Liver (tissue), 3 donors: ENCODE measurements around the gene MED27.

Source experiments
- FOXA1 ChIP-seq: IDR thresholded peaks from 2 replicates; pipeline ENCODE4 v1.6.1; 2016; ENCODE audit warnings: antibody characterized with exemption
- TF ChIP-seq, protein P1 (sequence below): IDR thresholded peaks from 2 replicates; pipeline ENCODE4 v1.6.1; 2016; ENCODE audit warnings: antibody characterized with exemption
- TF ChIP-seq, protein P2 (sequence below): fragments of 150-350 bp; IDR thresholded peaks from 2 replicates; pipeline ENCODE4 v1.5.1; 2017; ENCODE audit warnings: improper control_type of control experiment, low read depth, low read length; ENCODE audit not compliant: missing input control
- TF ChIP-seq, protein P3 (sequence below): IDR thresholded peaks from 2 replicates; pipeline ENCODE4 v1.6.1; 2016; ENCODE audit warnings: antibody characterized with exemption
- donor health status: healthy.
- donor health status: healthy.

DNA sequence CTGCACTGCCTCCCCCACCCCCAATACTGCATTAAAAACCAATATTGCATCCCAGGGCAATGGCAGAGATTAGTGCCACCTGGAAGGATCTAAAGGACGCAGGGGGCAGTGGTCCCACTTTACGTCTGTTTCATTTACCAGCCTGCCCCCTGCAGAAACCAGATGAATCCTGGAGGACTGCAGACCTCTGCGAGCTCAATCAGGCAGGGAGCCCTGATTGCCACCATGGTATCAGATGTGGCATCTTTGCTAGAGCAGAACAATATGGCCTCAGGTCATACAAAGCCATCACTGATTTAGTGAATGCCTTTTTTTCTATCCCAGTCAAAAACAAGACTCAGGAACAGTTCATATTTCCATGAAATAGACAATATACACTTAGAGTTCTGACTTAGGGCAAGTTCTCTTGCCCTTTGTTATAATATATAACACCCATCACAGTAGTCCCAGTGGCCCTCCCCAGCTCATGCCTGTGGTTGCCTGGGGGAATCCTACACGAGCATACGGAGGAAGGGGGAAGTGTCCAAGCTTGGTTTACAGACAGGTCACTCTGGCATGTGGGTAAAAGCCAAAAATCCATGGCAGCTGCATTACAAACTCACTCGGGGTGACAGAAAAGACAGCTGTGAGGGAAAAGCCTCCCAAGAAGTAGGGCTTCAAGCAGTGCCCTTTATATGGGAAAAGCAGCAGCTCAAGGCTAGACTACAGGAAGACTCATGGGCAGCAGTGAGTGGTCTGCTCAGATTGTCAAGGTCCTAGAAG is 85.1 kb downstream of the MED27 start:
- TF ChIP-seq, protein P1, sequence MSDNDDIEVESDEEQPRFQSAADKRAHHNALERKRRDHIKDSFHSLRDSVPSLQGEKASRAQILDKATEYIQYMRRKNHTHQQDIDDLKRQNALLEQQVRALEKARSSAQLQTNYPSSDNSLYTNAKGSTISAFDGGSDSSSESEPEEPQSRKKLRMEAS: no peak
- TF ChIP-seq, protein P2, sequence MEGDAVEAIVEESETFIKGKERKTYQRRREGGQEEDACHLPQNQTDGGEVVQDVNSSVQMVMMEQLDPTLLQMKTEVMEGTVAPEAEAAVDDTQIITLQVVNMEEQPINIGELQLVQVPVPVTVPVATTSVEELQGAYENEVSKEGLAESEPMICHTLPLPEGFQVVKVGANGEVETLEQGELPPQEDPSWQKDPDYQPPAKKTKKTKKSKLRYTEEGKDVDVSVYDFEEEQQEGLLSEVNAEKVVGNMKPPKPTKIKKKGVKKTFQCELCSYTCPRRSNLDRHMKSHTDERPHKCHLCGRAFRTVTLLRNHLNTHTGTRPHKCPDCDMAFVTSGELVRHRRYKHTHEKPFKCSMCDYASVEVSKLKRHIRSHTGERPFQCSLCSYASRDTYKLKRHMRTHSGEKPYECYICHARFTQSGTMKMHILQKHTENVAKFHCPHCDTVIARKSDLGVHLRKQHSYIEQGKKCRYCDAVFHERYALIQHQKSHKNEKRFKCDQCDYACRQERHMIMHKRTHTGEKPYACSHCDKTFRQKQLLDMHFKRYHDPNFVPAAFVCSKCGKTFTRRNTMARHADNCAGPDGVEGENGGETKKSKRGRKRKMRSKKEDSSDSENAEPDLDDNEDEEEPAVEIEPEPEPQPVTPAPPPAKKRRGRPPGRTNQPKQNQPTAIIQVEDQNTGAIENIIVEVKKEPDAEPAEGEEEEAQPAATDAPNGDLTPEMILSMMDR: no peak
- TF ChIP-seq FOXA1: no peak
- TF ChIP-seq, protein P3, sequence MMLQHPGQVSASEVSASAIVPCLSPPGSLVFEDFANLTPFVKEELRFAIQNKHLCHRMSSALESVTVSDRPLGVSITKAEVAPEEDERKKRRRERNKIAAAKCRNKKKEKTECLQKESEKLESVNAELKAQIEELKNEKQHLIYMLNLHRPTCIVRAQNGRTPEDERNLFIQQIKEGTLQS: no peak
